Stomach smooth muscle (tissue), 2 donors: Measurements from ENCODE around the gene EPS8L3.
A peak's percentile ranks its signal among the peaks of the same experiment; 100 is the strongest.

ENCODE experiments used
- H3K27ac ChIP-seq: one replicate; pipeline ENCODE4 v1.7.0; 2013; ENCODE audit warnings: mild to moderate bottlenecking, low read length, inconsistent platforms
- H3K27me3 ChIP-seq, 2 donors: one replicate each; pipeline ENCODE4 v1.7.0; 2013; ENCODE audit warnings: low read length in 2 of 2; ENCODE audit not compliant: insufficient read depth in 2 of 2, control insufficient read depth in 1 of 2
- H3K36me3 ChIP-seq, 2 donors: one replicate each; pipeline ENCODE4 v1.7.0; 2013; ENCODE audit warnings: low read length in 2 of 2; ENCODE audit not compliant: control insufficient read depth in 2 of 2, insufficient read depth in 2 of 2
- H3K4me1 ChIP-seq: one replicate; pipeline ENCODE4 v1.7.0; 2013; ENCODE audit warnings: low read length; ENCODE audit not compliant: control insufficient read depth, insufficient read depth
- H3K4me3 ChIP-seq, 2 donors: one replicate each; pipeline ENCODE4 v1.7.0; 2013; ENCODE audit warnings: low read length in 2 of 2
- H3K9ac ChIP-seq, 2 donors: one replicate each; pipeline ENCODE4 v1.7.0; 2013; ENCODE audit warnings: low read length in 2 of 2, mild to moderate bottlenecking in 1 of 2
- H3K9me3 ChIP-seq, 2 donors: one replicate each; pipeline ENCODE4 v1.7.0; 2013; ENCODE audit warnings: low read length in 2 of 2; ENCODE audit not compliant: control insufficient read depth in 2 of 2
- donor health status: healthy.
- donor health status: Pancreatic carcinoma.

EPS8L3 gene

GRCh38 chr1:109786112-109786480 lies 22.4 kb upstream of the EPS8L3 start:
- Histone ChIP-seq H3K9me3 (no peaks in the 10 kb centered on the region), H3K27ac (no peak overlapping the region), H3K4me1 (peaks cover 13% of the 10 kb centered on the region), H3K27me3 (no peaks in the 10 kb centered on the region), H3K9ac (no peak overlapping the region), H3K4me3 (no peak overlapping the region), H3K36me3 (no peaks in the 10 kb centered on the region)

GRCh38 chr1:109785446-109786111 lies 21.9 kb upstream of the EPS8L3 start:
- Histone ChIP-seq H3K27ac (no peak overlapping the region), H3K9me3 (no peaks in the 10 kb centered on the region), H3K36me3 (no peaks in the 10 kb centered on the region), H3K4me1 (peaks cover 8% of the 10 kb centered on the region), H3K9ac (no peak overlapping the region), H3K4me3 (no peak overlapping the region), H3K27me3 (no peaks in the 10 kb centered on the region)

- Histone ChIP-seq H3K4me3 (no peak overlapping the region), H3K9ac (no peak overlapping the region), H3K27me3 (no peaks in the 10 kb centered on the region), H3K4me1 (peaks cover 8% of the 10 kb centered on the region), H3K27ac (no peak overlapping the region), H3K36me3 (no peaks in the 10 kb centered on the region), H3K9me3 (no peaks in the 10 kb centered on the region)
Measured at GRCh38 chr1:109784551-109785252, 21.0 kb upstream of the EPS8L3 start.

- H3K9ac ChIP-seq, result no peak overlapping the region
- peaks cover 8% of the 10 kb centered on the region for H3K4me1 ChIP-seq
Measured at GRCh38 chr1:109783436-109783835, 19.7 kb upstream of the EPS8L3 start.

GRCh38 chr1:109782927-109783326 lies 19.2 kb upstream of the EPS8L3 start:
- H3K27ac ChIP-seq, result no peak overlapping the region
- H3K9ac ChIP-seq, result no peak overlapping the region
- H3K4me1 ChIP-seq, result peaks cover 8% of the 10 kb centered on the region
- H3K27me3 ChIP-seq, result no peaks in the 10 kb centered on the region
- no peaks in the 10 kb centered on the region for H3K9me3 ChIP-seq
- H3K4me3 ChIP-seq, result no peak overlapping the region
- no peaks in the 10 kb centered on the region for H3K36me3 ChIP-seq

More at GRCh38 chr1:109783436-109783835, 19.7 kb upstream of the EPS8L3 start:
- H3K27me3 ChIP-seq, result no peaks in the 10 kb centered on the region
- H3K36me3 ChIP-seq, result no peaks in the 10 kb centered on the region
- no peak overlapping the region for H3K27ac ChIP-seq
- no peaks in the 10 kb centered on the region for H3K9me3 ChIP-seq
- no peak overlapping the region for H3K4me3 ChIP-seq

GRCh38 chr1:109782514-109782913 lies 18.8 kb upstream of the EPS8L3 start:
- H3K9ac ChIP-seq, result no peak overlapping the region
- no peak overlapping the region for H3K27ac ChIP-seq
- H3K4me1 ChIP-seq, result peaks cover 9% of the 10 kb centered on the region
- H3K4me3 ChIP-seq, result no peak overlapping the region
- H3K9me3 ChIP-seq, result no peaks in the 10 kb centered on the region
- H3K36me3 ChIP-seq, result no peaks in the 10 kb centered on the region
- H3K27me3 ChIP-seq, result no peaks in the 10 kb centered on the region

- Histone ChIP-seq H3K27me3 (no peaks in the 10 kb centered on the region), H3K4me3 (no peak overlapping the region), H3K27ac (no peak overlapping the region), H3K9me3 (no peaks in the 10 kb centered on the region), H3K4me1 (peaks cover 14% of the 10 kb centered on the region), H3K9ac (no peak overlapping the region), H3K36me3 (no peaks in the 10 kb centered on the region)
Measured at GRCh38 chr1:109781806-109782205, 18.1 kb upstream of the EPS8L3 start.

GRCh38 chr1:109780982-109781381 lies 17.3 kb upstream of the EPS8L3 start:
- H3K9ac ChIP-seq, result no peak overlapping the region
- no peak overlapping the region for H3K27ac ChIP-seq

GRCh38 chr1:109777980-109778625 lies 14.4 kb upstream of the EPS8L3 start:
- no peaks in the 10 kb centered on the region for H3K27me3 ChIP-seq
- H3K27ac ChIP-seq, result no peak overlapping the region
- no peaks in the 10 kb centered on the region for H3K9me3 ChIP-seq
- peaks cover 24% of the 10 kb centered on the region for H3K4me1 ChIP-seq
- no peak overlapping the region for H3K4me3 ChIP-seq
- no peak overlapping the region for H3K9ac ChIP-seq
- H3K36me3 ChIP-seq, result no peaks in the 10 kb centered on the region

More at GRCh38 chr1:109780982-109781381, 17.3 kb upstream of the EPS8L3 start:
- no peaks in the 10 kb centered on the region for H3K27me3 ChIP-seq
- no peak overlapping the region for H3K4me3 ChIP-seq
- H3K36me3 ChIP-seq, result no peaks in the 10 kb centered on the region
- no peaks in the 10 kb centered on the region for H3K9me3 ChIP-seq
- peaks cover 16% of the 10 kb centered on the region for H3K4me1 ChIP-seq

GRCh38 chr1:109777436-109777835 lies 13.7 kb upstream of the EPS8L3 start:
- Histone ChIP-seq H3K9me3 (no peaks in the 10 kb centered on the region), H3K27me3 (no peaks in the 10 kb centered on the region), H3K36me3 (no peaks in the 10 kb centered on the region), H3K4me3 (peak overlapping the region in 1 of 2 donors; percentile 3), H3K27ac (no peak overlapping the region), H3K4me1 (peaks cover 21% of the 10 kb centered on the region), H3K9ac (no peak overlapping the region)

- Histone ChIP-seq H3K4me1 (peaks cover 21% of the 10 kb centered on the region), H3K9me3 (no peaks in the 10 kb centered on the region), H3K27ac (no peak overlapping the region), H3K36me3 (no peaks in the 10 kb centered on the region), H3K27me3 (no peaks in the 10 kb centered on the region), H3K9ac (peak overlapping the region in 1 of 2 donors; percentile 42), H3K4me3 (peak overlapping the region in 1 of 2 donors; percentile 3)
Measured at GRCh38 chr1:109776911-109777310, 13.2 kb upstream of the EPS8L3 start.
